Measurements from ENCODE around the gene BTBD2. TPM values are rescaled to one million over a fixed set of nuclear protein-coding genes. Genes with fewer than 3 reads are reported as not detected.

The BTBD2 gene
- total RNA-seq, 1 donor from 2014 or later, result 56.1 TPM

- intact Hi-C loops (cut with micrococcal nuclease), result no loop called here
These were observed 28.0 kb downstream of the BTBD2 start for GRCh38 chr19:1987197-1988187.

GRCh38 chr19:1986357-1987162 is 29.0 kb downstream of the BTBD2 start:
- intact Hi-C loops (cut with micrococcal nuclease), result no loop called here

GRCh38 chr19:1985588-1986356 is 29.7 kb downstream of the BTBD2 start:
- intact Hi-C loops (cut with micrococcal nuclease), result no loop called here

- intact Hi-C loops (cut with micrococcal nuclease), result no loop called here
These were observed 31.2 kb downstream of the BTBD2 start for GRCh38 chr19:1984357-1984756.

GRCh38 chr19:1981253-1981652 is 34.3 kb downstream of the BTBD2 start:
- intact Hi-C loops (cut with micrococcal nuclease), result no loop called here

- intact Hi-C loops (cut with micrococcal nuclease), result no loop called here
These were observed 34.7 kb downstream of the BTBD2 start for GRCh38 chr19:1980809-1981181.

GRCh38 chr19:1980091-1980808 is 35.3 kb downstream of the BTBD2 start:
- intact Hi-C loops (cut with micrococcal nuclease), result no loop called here

- intact Hi-C loops (cut with micrococcal nuclease), result no loop called here
These were observed 35.9 kb downstream of the BTBD2 start for GRCh38 chr19:1979642-1980041.

- intact Hi-C loops (cut with micrococcal nuclease), result no loop called here
These were observed 36.5 kb downstream of the BTBD2 start for GRCh38 chr19:1979017-1979416.

- intact Hi-C loops (cut with micrococcal nuclease), result no loop called here
These were observed 37.1 kb downstream of the BTBD2 start for GRCh38 chr19:1978346-1978894.

- intact Hi-C loops (cut with micrococcal nuclease), result no loop called here
These were observed 38.4 kb downstream of the BTBD2 start for GRCh38 chr19:1977120-1977519.

- intact Hi-C loops (cut with micrococcal nuclease), result no loop called here
These were observed 40.4 kb downstream of the BTBD2 start for GRCh38 chr19:1975162-1975480.

GRCh38 chr19:1974381-1975161 is 40.9 kb downstream of the BTBD2 start:
- intact Hi-C loops (cut with micrococcal nuclease), result no loop called here

GRCh38 chr19:1970806-1971502 is 44.6 kb downstream of the BTBD2 start:
- intact Hi-C loops (cut with micrococcal nuclease), result no loop called here

- intact Hi-C loops (cut with micrococcal nuclease), result no loop called here
These were observed 45.3 kb downstream of the BTBD2 start for GRCh38 chr19:1970003-1970805.

- intact Hi-C loops (cut with micrococcal nuclease), result no loop called here
These were observed 46.1 kb downstream of the BTBD2 start for GRCh38 chr19:1969176-1970002.

Data from T-helper 2 cell treated with Interferon-gamma antibody and Interleukin-4, amounts not matched to agents 100 ng/mL and 5 ng/mL, for 36 hours (primary cell).